OCI-M1 (cell line): ENCODE measurements around the gene RBMS2.
A peak's percentile ranks its signal among the peaks of the same experiment; 100 is the strongest.

Experiments
- DNase-seq: peaks from one replicate; lab custom pipeline; 2025; lab: John Stamatoyannopoulos, UW

The RBMS2 gene

DNA sequence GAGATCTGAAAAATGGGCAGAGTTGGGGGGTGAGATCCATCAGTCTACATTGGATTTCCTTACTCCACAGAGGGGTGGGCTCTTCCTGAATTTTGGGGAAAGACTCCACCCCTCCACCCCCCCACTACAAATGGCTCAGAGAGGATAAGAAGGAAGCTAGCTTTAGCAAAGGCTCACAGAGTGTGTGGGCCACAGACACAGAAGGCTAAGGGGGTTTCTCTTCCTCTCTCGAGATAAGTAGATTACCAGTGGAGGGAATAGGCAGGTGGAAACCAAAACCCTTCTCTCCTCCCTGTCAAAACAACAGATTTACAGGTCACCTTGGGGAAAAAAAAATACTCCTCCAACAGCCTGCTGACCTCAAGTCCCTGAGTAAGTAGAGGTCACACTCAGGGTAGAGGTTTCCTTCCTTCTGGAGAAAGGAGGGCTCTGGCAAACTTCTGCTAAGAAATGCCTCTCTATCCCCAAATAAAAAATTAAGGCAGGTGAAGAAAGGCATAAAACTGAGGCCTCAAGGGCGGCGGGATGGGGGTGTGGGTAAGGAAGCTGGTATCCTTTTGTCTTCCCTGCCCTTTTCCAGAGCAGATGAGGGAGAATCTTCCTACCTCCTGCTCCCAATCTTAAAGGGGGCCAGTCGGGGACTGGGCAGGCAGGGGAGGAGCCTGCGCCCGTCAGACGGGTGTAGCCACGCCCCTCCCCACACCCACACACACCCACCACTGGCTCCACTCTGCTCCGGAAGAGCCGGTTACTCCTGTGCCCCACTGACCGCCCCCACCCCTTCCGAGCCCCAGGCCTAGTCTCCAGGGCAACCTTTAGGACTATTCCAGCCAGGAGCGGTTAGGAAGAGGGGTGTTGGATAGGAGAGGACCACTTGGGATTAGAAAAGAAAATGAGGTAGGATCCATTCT, 110.4 kb downstream of the RBMS2 start:
- DNase-seq: peak; percentile 67

DNA sequence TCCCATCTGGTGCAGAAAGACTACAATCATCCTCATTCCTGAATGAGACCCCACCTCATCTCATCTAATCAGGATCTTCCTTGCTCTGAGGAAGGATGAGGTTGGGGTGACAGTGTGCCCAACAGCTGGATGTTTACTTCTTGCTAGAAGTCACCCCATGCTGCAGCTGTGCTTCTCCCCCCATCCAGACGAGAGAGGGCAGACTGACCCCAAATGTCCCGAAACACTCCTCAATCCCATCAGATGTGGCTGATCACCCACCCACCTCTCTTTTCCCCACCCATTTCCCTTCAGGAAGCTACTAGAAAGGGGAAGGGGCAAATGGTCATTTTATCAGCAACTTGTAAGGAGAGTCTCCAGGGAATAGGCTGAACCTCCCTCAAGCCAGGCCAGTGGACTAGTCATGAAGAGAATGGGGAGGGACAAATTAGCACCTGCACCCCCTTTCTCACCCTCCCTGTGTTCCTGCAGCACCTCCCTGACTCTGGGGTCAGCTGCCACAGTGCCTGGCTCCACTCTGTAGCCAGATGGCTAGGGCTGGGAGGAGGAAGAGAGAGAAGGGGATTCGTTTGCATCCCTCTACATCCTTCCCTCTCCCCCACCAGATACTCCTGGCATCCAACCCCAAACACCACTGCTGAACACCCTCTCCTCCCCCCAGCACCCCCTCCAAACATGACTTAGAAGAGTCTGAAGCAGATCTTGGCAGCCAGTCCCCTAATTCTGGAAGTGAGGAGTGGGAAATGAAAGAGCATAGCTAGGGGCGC, 111.3 kb downstream of the RBMS2 start:
- no peak for DNase-seq

DNA sequence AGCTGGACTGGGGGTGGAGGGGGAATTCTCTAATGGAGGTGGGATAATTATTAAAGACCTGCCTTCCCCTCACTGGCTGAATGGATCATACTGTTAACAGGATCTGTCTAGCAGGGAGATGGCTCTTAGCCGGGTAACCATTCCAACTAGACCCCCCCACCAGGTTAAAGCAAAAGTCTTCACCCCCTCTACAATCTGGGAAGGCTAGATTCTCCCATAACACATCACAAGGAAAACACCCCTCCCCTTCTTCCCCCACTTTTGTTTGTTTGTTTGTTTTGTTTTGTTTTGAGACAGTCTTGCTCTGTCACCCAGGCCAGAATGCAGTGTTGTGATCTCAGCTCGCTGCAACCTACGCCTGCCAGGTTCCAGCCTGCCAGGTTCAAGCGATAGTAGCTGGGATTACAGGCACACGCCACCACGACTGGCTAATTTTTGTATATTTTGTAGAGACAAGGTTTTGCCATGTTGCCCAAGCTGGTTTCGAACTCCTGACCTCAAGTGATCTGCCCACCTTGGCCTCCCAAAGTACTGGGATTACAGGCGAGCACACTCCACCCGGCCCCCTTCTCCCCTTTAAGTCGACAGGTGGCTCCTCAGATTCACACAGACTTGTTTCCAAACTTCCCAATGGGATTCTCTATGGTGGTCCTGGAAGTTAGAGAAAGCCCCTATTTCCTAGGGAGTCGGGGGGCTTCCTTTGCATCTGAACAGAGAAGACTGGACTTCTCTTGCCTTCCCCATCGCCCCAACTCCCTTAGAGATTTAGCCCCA, 112.0 kb downstream of the RBMS2 start:
- no peak for DNase-seq

DNA sequence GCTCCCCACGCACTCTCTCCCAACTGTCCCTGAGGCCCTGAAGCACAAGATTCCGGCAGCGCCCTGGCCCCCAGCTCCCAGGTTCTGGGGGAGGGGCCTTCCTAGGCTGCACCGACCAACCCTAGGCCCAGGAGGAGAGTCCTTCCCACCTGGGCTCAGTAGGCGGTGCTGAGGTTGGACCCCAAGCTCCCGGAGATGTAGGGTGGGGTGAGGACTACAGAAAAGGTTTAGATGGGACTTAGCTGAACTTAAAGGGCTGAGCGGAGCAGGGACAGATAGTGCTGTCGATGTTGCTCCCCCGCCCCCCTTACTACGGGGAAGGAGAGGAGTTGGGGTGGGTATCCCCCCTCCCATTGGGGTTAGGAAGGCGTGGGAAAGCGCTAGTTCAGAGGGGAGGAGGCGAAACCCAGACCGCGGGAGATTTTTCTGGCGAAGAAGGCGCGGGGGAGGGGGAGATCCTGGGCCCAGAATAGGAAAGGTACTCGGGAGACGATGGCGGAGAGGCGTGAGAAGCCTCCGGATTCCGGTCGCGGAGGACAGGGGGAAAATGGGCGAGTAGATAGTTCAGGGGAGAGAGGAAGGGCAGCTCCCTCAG, 112.7 kb downstream of the RBMS2 start:
- DNase-seq: peak; percentile 65

DNA sequence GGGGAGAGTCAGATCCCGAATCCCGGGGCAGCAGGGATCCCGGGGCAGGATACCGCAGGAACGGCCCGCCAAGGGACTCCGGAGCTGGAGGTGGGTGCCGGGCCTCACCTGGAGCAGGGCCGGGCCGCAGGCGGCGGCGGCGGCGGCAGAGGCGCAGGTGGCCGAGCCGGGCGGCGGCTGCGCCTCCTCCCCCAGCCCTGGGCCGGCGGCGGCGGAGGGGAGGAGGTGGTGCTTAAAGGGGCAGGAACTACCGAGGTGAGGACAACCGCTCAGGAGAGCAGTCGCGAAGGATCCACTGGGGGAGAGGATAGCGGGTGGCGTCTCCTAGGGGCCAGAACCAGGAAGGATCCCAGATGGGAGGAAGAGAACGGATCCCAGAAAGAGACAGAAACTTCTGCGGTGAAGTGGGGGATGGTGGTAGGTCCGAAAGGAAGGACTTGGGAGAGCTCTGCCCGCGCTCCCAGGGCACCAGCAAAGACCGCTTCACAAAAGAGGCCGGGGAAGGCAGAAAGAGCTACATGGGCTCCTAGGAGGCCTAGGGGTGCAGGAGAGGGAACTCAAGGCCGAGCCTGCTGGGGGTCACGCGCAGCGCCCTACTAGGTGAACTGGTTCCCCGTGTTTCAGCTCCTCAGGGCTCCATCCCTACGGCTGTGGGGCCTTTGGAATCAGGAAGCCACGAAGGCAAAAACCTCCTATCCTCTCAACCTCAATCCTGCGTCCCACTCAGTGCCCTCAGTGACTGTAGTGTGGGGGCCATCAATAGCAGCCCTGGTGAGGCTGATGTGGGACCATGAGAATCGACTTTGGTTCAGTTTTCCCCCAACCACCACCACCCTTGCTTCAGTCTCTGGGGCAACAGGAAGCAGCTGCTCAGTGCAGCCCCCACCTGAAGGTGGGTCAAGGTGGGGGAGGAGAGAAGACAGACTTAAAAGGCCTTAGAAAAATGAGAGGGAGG, 113.5 kb downstream of the RBMS2 start:
- peak; percentile 93 for DNase-seq

DNA sequence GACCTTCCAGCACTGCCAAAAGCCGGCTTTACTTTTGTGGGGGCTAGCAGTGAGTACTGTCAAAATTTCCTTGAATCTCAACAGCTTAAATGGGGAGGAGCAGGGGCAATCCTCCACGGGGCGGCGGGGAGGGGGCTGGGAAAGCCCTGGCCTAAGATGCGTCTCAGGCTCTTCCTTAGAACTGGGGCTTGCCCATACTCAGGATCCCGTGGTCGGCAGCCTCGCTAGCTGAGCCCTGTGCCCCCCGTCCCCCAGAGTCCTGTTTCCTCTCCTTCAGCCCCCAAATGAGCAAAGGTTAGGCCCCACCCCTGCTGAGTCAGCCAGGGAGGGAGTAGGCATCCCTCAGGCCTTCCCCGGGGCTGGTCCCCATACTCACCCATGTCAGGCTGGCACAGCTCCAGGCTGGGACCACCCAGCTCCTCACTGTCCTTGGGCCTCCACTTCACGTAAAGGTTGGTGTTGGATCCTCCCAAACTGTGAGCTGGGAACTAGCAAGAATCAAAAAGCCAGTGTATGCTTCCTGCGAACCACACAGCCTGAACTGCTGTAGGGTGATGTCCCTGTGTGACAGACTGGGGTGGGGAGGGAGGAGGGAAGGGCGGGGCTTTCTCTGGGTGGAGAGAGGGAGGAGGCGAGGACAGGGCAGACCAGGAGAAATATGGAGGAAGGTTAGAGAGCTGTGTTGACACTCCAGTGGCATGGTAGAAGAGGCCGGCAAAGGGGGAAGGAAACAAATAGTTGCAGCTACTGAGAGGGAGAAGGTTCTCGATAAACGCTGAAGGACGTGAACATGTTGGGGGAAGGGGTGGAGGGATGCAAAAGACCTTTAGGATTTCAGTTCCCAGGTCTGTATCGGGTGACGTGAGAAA, 114.4 kb downstream of the RBMS2 start:
- peak; percentile 91 for DNase-seq

DNA sequence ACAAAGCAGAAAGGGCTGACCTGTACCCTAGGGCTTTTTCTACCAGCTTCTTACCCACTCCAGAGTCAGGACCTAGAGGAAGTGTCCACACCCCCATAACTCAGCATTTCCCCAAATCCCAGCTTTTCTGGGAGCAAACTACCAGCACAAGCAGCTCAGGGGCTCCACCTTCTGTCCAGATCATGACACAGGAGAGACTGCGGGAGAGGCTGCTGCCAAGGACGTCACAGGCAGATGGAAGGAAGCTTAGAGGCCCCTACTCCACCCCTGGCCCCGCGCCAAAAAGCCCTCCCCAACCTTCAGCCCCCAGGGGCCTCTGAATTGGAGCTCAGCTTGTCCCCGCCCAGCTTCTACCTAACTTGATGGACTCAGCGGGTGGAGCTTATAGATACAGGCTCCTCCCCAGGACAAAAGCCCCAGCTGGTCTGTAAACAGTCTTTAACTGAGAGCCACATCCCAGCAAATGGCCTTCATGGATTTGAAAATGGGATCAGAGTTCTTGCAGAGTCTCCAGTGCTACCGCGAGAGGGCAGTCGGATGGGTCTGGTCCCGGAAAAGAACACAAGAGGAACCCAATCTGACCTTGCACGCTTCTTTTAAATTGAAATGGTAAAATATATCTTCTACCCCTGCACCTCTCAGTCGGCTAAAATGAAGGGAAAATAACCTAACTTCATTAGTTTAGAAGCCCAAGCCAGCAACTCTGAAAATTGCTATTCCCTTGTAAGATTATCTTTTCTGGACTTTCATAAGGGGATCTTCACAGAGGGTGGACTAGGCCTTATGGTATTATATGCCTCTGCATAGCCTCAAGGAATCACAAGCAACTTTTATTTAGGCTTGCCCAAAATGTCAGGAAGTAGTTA, 115.3 kb downstream of the RBMS2 start:
- DNase-seq: peak; percentile 100

DNA sequence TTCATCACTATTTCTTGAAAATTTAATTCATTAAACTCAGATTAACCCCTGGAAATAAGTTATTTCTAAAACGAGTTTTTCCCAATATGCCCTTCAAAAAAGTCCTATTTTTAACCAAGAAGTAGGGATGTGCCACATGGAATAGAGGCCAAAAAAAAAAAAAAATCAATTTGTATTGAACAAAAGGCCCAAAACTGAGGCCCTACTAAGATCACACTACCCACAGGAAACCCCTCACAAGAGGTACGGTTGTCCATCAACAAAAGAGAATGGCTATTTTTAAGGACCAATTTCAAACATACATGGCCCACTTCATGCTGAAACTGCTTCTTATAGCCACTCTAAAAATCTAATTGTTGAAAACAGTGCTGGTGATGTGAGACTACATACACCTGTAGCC, 116.0 kb downstream of the RBMS2 start:
- DNase-seq: no peak

DNA sequence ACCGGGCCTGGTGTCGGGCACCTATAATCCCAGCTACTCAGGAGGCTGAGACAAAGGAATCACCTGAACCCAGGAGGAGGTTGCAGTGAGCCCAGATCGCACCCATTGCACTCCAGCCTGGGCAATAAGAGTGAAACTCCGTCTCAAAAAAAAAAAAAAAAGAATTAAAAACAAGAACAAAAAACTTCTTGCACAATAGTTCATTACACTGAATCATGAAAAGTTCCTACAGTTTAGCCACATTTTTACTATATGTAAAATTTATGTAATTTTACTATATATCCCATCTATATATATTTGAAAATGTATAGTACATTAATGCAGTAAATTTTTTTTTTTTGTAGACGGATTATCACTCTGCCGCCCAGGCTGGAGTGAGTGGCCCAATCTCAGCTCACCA, 119.6 kb downstream of the RBMS2 start:
- no peak for DNase-seq

DNA sequence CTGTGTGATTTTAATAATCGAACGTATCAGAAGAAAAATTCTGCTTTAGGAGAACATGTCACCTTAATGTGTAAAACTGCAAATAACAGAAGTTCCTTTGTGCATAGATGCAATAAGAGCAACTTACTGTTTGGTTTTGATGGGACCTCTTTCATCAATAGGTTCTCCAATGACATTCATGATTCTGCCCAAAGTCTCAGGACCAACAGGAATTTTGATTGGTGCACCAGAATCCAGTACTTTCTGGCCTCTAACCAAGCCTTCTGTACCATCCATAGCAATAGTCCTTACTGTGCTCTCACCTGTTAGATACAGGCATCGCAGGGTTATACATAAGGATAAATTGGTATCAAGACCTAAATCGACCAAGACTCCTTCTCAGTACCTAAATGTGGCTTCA, 123.0 kb downstream of the RBMS2 start:
- DNase-seq: no peak

DNA sequence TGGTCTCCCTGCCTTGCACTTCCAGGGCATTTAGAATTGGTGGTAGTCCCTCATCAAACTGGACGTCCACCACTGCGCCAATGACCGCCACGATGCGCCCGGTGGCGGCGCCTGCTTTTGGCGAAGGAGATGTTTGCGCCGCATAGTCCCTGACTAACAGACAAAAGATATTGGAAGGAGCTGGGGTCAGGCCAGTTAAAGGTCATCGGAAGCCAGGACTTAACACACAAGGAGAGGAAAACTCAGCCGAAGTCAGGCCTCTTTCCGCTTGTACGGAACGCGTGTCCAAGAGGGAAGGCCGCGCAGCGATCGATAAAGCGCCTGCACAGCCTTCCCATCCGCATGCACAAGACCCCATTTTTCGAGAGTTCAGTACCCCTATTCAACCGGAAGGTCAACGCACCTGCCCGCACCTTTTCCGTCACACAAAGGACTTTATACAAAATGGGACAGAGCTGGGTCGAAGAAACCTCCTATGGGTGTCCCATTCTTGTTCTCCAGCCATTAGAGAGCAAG, 123.6 kb downstream of the RBMS2 start:
- peak; percentile 47 for DNase-seq
